ENCODE results near the gene QSER1. TPM values are rescaled to one million over a fixed set of nuclear protein-coding genes. Genes with fewer than 3 reads are reported as not detected.

Gene QSER1
- total RNA-seq, 1 experiment from 2014 or later, result 48.0 TPM

DNA sequence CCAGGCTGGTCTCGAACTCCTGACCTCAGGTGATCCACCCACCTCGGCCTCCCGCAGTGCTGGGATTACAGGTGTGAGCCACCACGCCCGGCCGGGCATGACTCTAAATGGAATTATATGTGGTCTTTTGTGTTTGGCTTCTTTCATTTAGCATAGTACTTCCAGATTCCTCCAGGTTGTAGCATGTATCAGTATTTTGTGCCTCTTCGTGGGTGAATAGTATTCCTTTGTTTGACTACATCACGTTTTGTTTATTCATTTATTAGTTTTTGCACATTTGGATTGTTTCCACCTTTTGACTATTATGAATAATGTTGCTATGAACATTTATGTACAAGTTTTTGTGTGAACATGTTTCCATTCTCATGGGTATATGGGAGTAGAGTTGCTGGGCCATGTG is 24.4 kb downstream of the QSER1 start:
- ChIA-PET CTCF (no interaction called here), POLR2A (no interaction called here), RAD21 (ENCODE audit: low non-redundant PET in 1 of 2, low total read pairs in 2 of 2, uncharacterized antibody in 2 of 2, unreplicated experiment in 2 of 2) (no interaction called here)
- H3K9me2 ChIP-seq (ENCODE audit: insufficient read depth), result no peaks in the 10 kb centered on the region
- no peaks in the 10 kb centered on the region for H3K9me3 ChIP-seq (ENCODE audit: control insufficient read depth in 1 of 2, insufficient read depth in 1 of 2, low read depth in 1 of 2, low read length in 2 of 2)
- H3K79me2 ChIP-seq (ENCODE audit: insufficient read depth, low read length), result peaks cover 98% of the 10 kb centered on the region
- intact Hi-C loops (cut with micrococcal nuclease), result no loop called here
- peaks cover 17% of the 10 kb centered on the region; the same call in 1 of the 2 replicates for H4K20me1 ChIP-seq (ENCODE audit: insufficient read depth)
- TF ChIP-seq SP1 (IDR thresholded peaks at IDR 0.05; ENCODE audit: low read depth), result no peak
- no peak for TF ChIP-seq SRF (IDR thresholded peaks at IDR 0.05; ENCODE audit: low read depth)
- no peak for TF ChIP-seq FOSL1 (IDR thresholded peaks at IDR 0.05; ENCODE audit: low read depth)
- TF ChIP-seq YY1 (IDR thresholded peaks at IDR 0.05; ENCODE audit: extremely low read depth, insufficient replicate concordance, low read depth, low read length), result no peak
- no peak for TF ChIP-seq JUND (IDR thresholded peaks at IDR 0.05)
- no peak for TF ChIP-seq TCF7L2 (IDR thresholded peaks at IDR 0.05; ENCODE audit: borderline replicate concordance, extremely low read depth, insufficient read depth, insufficient read length)
- TF ChIP-seq SIN3A (IDR thresholded peaks at IDR 0.05; ENCODE audit: low read depth), result no peak
- TF ChIP-seq, protein P1, sequence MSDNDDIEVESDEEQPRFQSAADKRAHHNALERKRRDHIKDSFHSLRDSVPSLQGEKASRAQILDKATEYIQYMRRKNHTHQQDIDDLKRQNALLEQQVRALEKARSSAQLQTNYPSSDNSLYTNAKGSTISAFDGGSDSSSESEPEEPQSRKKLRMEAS (IDR thresholded peaks at IDR 0.05), result no peak
- no peak for TF ChIP-seq EZH2phosphoT487 (IDR thresholded peaks at IDR 0.05; ENCODE audit: borderline replicate concordance)
- TF ChIP-seq CEBPB (IDR thresholded peaks at IDR 0.05; ENCODE audit: low read depth), result no peak
- no peak for TF ChIP-seq ZFX (IDR thresholded peaks at IDR 0.05)
- TF ChIP-seq, protein P2, sequence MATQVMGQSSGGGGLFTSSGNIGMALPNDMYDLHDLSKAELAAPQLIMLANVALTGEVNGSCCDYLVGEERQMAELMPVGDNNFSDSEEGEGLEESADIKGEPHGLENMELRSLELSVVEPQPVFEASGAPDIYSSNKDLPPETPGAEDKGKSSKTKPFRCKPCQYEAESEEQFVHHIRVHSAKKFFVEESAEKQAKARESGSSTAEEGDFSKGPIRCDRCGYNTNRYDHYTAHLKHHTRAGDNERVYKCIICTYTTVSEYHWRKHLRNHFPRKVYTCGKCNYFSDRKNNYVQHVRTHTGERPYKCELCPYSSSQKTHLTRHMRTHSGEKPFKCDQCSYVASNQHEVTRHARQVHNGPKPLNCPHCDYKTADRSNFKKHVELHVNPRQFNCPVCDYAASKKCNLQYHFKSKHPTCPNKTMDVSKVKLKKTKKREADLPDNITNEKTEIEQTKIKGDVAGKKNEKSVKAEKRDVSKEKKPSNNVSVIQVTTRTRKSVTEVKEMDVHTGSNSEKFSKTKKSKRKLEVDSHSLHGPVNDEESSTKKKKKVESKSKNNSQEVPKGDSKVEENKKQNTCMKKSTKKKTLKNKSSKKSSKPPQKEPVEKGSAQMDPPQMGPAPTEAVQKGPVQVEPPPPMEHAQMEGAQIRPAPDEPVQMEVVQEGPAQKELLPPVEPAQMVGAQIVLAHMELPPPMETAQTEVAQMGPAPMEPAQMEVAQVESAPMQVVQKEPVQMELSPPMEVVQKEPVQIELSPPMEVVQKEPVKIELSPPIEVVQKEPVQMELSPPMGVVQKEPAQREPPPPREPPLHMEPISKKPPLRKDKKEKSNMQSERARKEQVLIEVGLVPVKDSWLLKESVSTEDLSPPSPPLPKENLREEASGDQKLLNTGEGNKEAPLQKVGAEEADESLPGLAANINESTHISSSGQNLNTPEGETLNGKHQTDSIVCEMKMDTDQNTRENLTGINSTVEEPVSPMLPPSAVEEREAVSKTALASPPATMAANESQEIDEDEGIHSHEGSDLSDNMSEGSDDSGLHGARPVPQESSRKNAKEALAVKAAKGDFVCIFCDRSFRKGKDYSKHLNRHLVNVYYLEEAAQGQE (IDR thresholded peaks at IDR 0.05; ENCODE audit: low read depth), result no peak
- TF ChIP-seq EZH2 (IDR thresholded peaks at IDR 0.05), result no peak
- no peak for TF ChIP-seq CBX3 (IDR thresholded peaks at IDR 0.05; ENCODE audit: low read depth)
- TF ChIP-seq, protein P3, sequence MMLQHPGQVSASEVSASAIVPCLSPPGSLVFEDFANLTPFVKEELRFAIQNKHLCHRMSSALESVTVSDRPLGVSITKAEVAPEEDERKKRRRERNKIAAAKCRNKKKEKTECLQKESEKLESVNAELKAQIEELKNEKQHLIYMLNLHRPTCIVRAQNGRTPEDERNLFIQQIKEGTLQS (IDR thresholded peaks at IDR 0.05), result no peak
- TF ChIP-seq ELF1 (IDR thresholded peaks at IDR 0.05; ENCODE audit: borderline replicate concordance, low read depth), result no peak
- TF ChIP-seq ZNF274 (IDR thresholded peaks at IDR 0.05; ENCODE audit: low read depth, low read length), result no peak
- BruUV-seq (replicated peaks), result no TSS peak
- H3K27me3 ChIP-seq (ENCODE audit: insufficient read depth, low read length), result no peaks in the 10 kb centered on the region
- no peaks in the 10 kb centered on the region for H3K36me3 ChIP-seq (ENCODE audit: control insufficient read depth in 1 of 2, insufficient read depth in 2 of 2, low read length in 2 of 2)
- no peak overlapping the region for H3K27ac ChIP-seq (ENCODE audit: low read depth, low read length)
- no peak overlapping the region for H3K4me2 ChIP-seq (ENCODE audit: low read length)
- H3K4me1 ChIP-seq (ENCODE audit: control insufficient read depth in 1 of 2, insufficient read depth in 2 of 2, low read length in 2 of 2), result peaks cover 5 to 6% of the 10 kb centered on the region in 2 experiments; a peak in 3 of 4 replicates
- ATAC-seq (no peak), DNase-seq (ENCODE audit: low read depth, low spot score) (no peak)
- H2AFZ ChIP-seq (ENCODE audit: low read depth, low read length, poor library complexity, severe bottlenecking), result no peak overlapping the region
- H3K4me3 ChIP-seq (replicated peaks in 1 of 2; ENCODE audit: low read depth in 1 of 2, low read length in 2 of 2), result no peak overlapping the region
- H3K9ac ChIP-seq (ENCODE audit: low read length), result no peak overlapping the region
